OCI-LY1 (cell line): ENCODE measurements around the gene LZTR1.

Experiments used
- EZH2 ChIP-seq: fragments of 200-600 bp; sonication (generic), shearing (Covaris generic); IDR thresholded peaks from 2 replicates; pipeline ENCODE4 v1.8.0; 2017; ENCODE audit warnings: borderline replicate concordance, mixed run types, mild to moderate bottlenecking, antibody characterized with exemption, low read length, moderate library complexity, mixed read lengths
- TF ChIP-seq, protein P1 (sequence below): fragments of 200-600 bp; sonication (generic), shearing (Covaris generic); IDR thresholded peaks from 2 replicates; pipeline ENCODE4 v1.5.1; 2017; ENCODE audit warnings: mild to moderate bottlenecking, antibody characterized with exemption, low read length, moderate library complexity, mixed read lengths

DNA sequence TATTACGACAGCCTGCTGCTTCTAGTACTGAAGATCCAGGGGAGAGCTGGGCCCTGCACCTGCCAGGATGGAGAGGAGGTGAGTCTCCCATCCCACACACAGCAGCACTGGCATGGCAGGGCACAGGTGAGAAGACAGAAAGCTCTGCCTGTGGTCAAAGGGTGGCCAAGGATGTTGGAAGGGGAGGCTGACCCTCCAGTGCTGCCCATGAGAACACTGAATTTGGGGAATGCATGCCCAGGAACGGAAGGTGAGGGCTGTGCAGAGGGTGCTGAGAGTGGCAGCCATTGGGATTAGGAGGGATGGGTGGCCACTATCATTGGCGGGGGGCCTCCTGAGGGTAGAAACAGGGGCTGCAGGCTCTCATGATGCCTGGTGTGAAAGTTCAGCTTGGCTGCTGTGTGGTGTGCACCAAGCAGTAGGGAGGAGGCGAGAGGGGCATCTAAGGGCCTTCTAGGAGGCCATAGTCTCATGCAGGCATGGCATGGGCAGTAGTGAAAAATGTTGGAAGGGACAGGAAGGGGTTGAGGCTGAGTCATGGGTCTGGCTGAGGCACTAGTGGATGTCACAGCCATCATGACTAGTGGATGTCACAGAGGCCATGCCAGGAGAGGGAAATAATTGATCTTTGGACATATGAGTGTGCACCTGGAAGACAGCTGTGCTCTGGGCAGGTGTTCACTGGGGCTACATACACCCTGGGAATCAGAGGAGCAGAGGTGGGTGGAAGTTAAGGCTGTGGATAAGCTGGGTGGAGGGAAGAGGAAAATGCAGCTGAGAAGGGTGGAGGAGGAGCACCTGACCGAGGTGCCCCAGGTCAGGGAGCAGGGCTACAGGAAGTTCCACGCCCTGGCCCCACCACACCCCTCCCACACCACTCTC is 61.1 kb downstream of the LZTR1 start:
- TF ChIP-seq EZH2, result no peak
- TF ChIP-seq, protein P1, sequence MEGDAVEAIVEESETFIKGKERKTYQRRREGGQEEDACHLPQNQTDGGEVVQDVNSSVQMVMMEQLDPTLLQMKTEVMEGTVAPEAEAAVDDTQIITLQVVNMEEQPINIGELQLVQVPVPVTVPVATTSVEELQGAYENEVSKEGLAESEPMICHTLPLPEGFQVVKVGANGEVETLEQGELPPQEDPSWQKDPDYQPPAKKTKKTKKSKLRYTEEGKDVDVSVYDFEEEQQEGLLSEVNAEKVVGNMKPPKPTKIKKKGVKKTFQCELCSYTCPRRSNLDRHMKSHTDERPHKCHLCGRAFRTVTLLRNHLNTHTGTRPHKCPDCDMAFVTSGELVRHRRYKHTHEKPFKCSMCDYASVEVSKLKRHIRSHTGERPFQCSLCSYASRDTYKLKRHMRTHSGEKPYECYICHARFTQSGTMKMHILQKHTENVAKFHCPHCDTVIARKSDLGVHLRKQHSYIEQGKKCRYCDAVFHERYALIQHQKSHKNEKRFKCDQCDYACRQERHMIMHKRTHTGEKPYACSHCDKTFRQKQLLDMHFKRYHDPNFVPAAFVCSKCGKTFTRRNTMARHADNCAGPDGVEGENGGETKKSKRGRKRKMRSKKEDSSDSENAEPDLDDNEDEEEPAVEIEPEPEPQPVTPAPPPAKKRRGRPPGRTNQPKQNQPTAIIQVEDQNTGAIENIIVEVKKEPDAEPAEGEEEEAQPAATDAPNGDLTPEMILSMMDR, result no peak
